ENCODE results near the gene DUSP15.

The DUSP15 gene

GRCh38 chr20:31818376-31818908 lies 51.9 kb downstream of the DUSP15 start:
- Histone ChIP-seq H4K8ac (ENCODE audit: low read length) (no peak overlapping the region), H4K91ac (ENCODE audit: low read length) (no peak overlapping the region), H3K4ac (ENCODE audit: low read depth in 1 of 2, low read length in 2 of 2) (no peak overlapping the region), H2BK15ac (ENCODE audit: low read depth, poor library complexity, severe bottlenecking) (no peak overlapping the region), H3K23ac (ENCODE audit: low read length in 2 of 2) (no peak overlapping the region), H3K14ac (ENCODE audit: low read length in 2 of 2) (no peak overlapping the region), H2BK12ac (ENCODE audit: low read length in 2 of 2) (no peak overlapping the region), H3K18ac (ENCODE audit: low read depth in 1 of 2, low read length in 2 of 2) (no peak overlapping the region), H3K27me3 (ENCODE audit: control insufficient read depth in 1 of 2, insufficient read depth in 1 of 2, low read length in 2 of 2) (peaks cover 0 to 34% of the 10 kb centered on the region in 2 experiments), H3K4me1 (ENCODE audit: control insufficient read depth, insufficient read depth, low read depth, low read length) (peaks cover 23% of the 10 kb centered on the region), H3K36me3 (ENCODE audit: control insufficient read depth in 1 of 2, insufficient read depth in 2 of 2, low read depth in 1 of 2, low read length in 2 of 2) (no peaks in the 10 kb centered on the region), H3K9ac (ENCODE audit: low read length) (no peak overlapping the region), H2AFZ (ENCODE audit: low read depth, low read length) (no peak overlapping the region), H2AK5ac (ENCODE audit: low read length, severe bottlenecking) (no peak overlapping the region), H2BK120ac (ENCODE audit: low read depth, low read length) (no peak overlapping the region), H2BK5ac (ENCODE audit: low read depth, low read length, poor library complexity, severe bottlenecking) (no peak overlapping the region), H3K79me1 (replicated peaks; ENCODE audit: low read length, poor library complexity, severe bottlenecking) (no peaks in the 10 kb centered on the region), H3K27ac (ENCODE audit: low read length, poor library complexity, severe bottlenecking) (no peak overlapping the region), H3K4me2 (ENCODE audit: low read length, poor library complexity, severe bottlenecking) (no peak overlapping the region), H3K9me3 (ENCODE audit: control insufficient read depth, low read length) (no peaks in the 10 kb centered on the region), H3K4me3 (ENCODE audit: insufficient read depth in 1 of 2, low read depth in 1 of 2, low read length in 2 of 2) (no peak overlapping the region)
- no peak for DNase-seq
- 91% methylated on average over 8 of the region's 8 CpGs for WGBS

GRCh38 chr20:31817461-31817860 lies 52.9 kb downstream of the DUSP15 start:
- no peak for DNase-seq
- no peak overlapping the region for H2BK12ac ChIP-seq (ENCODE audit: low read length in 2 of 2)
- H3K4ac ChIP-seq (ENCODE audit: low read depth in 1 of 2, low read length in 2 of 2): no peak overlapping the region
- H2BK15ac ChIP-seq (ENCODE audit: low read depth, poor library complexity, severe bottlenecking): no peak overlapping the region
- H3K14ac ChIP-seq (ENCODE audit: low read length in 2 of 2): no peak overlapping the region
- no peak overlapping the region for H2AFZ ChIP-seq (ENCODE audit: low read depth, low read length)
- H2AK5ac ChIP-seq (ENCODE audit: low read length, severe bottlenecking): no peak overlapping the region
- no peak overlapping the region for H3K4me3 ChIP-seq (ENCODE audit: insufficient read depth in 1 of 2, low read depth in 1 of 2, low read length in 2 of 2)
- H2BK120ac ChIP-seq (ENCODE audit: low read depth, low read length): no peak overlapping the region
- H3K23ac ChIP-seq (ENCODE audit: low read length in 2 of 2): no peak overlapping the region
- no peaks in the 10 kb centered on the region for H3K79me1 ChIP-seq (replicated peaks; ENCODE audit: low read length, poor library complexity, severe bottlenecking)
- H3K9ac ChIP-seq (ENCODE audit: low read length): no peak overlapping the region
- H3K36me3 ChIP-seq (ENCODE audit: control insufficient read depth in 1 of 2, insufficient read depth in 2 of 2, low read depth in 1 of 2, low read length in 2 of 2): no peaks in the 10 kb centered on the region
- peaks cover 0 to 28% of the 10 kb centered on the region in 2 experiments for H3K27me3 ChIP-seq (ENCODE audit: control insufficient read depth in 1 of 2, insufficient read depth in 1 of 2, low read length in 2 of 2)
- H4K8ac ChIP-seq (ENCODE audit: low read length): no peak overlapping the region
- no peak overlapping the region for H3K18ac ChIP-seq (ENCODE audit: low read depth in 1 of 2, low read length in 2 of 2)
- H3K4me2 ChIP-seq (ENCODE audit: low read length, poor library complexity, severe bottlenecking): no peak overlapping the region
- no peak overlapping the region for H2BK5ac ChIP-seq (ENCODE audit: low read depth, low read length, poor library complexity, severe bottlenecking)
- 89% methylated on average over 4 of the region's 5 CpGs for WGBS
- H3K27ac ChIP-seq (ENCODE audit: low read length, poor library complexity, severe bottlenecking): no peak overlapping the region
- no peaks in the 10 kb centered on the region for H3K9me3 ChIP-seq (ENCODE audit: control insufficient read depth, low read length)
- H3K4me1 ChIP-seq (ENCODE audit: control insufficient read depth, insufficient read depth, low read depth, low read length): peaks cover 16% of the 10 kb centered on the region
- no peak overlapping the region for H4K91ac ChIP-seq (ENCODE audit: low read length)

- H3K4ac ChIP-seq (ENCODE audit: low read depth in 1 of 2, low read length in 2 of 2): no peak overlapping the region
- no peak overlapping the region for H3K4me3 ChIP-seq (ENCODE audit: insufficient read depth in 1 of 2, low read depth in 1 of 2, low read length in 2 of 2)
- no peak overlapping the region for H3K9ac ChIP-seq (ENCODE audit: low read length)
- H3K27ac ChIP-seq (ENCODE audit: low read length, poor library complexity, severe bottlenecking): no peak overlapping the region
- no peak overlapping the region for H2BK120ac ChIP-seq (ENCODE audit: low read depth, low read length)
- H4K8ac ChIP-seq (ENCODE audit: low read length): no peak overlapping the region
- no peaks in the 10 kb centered on the region for H3K79me1 ChIP-seq (replicated peaks; ENCODE audit: low read length, poor library complexity, severe bottlenecking)
- H2BK12ac ChIP-seq (ENCODE audit: low read length in 2 of 2): no peak overlapping the region
- H4K91ac ChIP-seq (ENCODE audit: low read length): no peak overlapping the region
- peaks cover 0 to 28% of the 10 kb centered on the region in 2 experiments for H3K27me3 ChIP-seq (ENCODE audit: control insufficient read depth in 1 of 2, insufficient read depth in 1 of 2, low read length in 2 of 2)
- H3K36me3 ChIP-seq (ENCODE audit: control insufficient read depth in 1 of 2, insufficient read depth in 2 of 2, low read depth in 1 of 2, low read length in 2 of 2): no peaks in the 10 kb centered on the region
- no peak overlapping the region for H3K4me2 ChIP-seq (ENCODE audit: low read length, poor library complexity, severe bottlenecking)
- no peak overlapping the region for H2BK5ac ChIP-seq (ENCODE audit: low read depth, low read length, poor library complexity, severe bottlenecking)
- H2BK15ac ChIP-seq (ENCODE audit: low read depth, poor library complexity, severe bottlenecking): no peak overlapping the region
- WGBS: over 99% methylated on average over 4 of the region's 5 CpGs
- H3K23ac ChIP-seq (ENCODE audit: low read length in 2 of 2): no peak overlapping the region
- no peak overlapping the region for H2AK5ac ChIP-seq (ENCODE audit: low read length, severe bottlenecking)
- H3K14ac ChIP-seq (ENCODE audit: low read length in 2 of 2): no peak overlapping the region
- DNase-seq: no peak
- no peak overlapping the region for H2AFZ ChIP-seq (ENCODE audit: low read depth, low read length)
- H3K4me1 ChIP-seq (ENCODE audit: control insufficient read depth, insufficient read depth, low read depth, low read length): peaks cover 24% of the 10 kb centered on the region
- no peaks in the 10 kb centered on the region for H3K9me3 ChIP-seq (ENCODE audit: control insufficient read depth, low read length)
- no peak overlapping the region for H3K18ac ChIP-seq (ENCODE audit: low read depth in 1 of 2, low read length in 2 of 2)
Observed at GRCh38 chr20:31816221-31816620, 54.1 kb downstream of the DUSP15 start.

- no peaks in the 10 kb centered on the region for H3K36me3 ChIP-seq (ENCODE audit: control insufficient read depth in 1 of 2, insufficient read depth in 2 of 2, low read depth in 1 of 2, low read length in 2 of 2)
- no peak overlapping the region for H2AFZ ChIP-seq (ENCODE audit: low read depth, low read length)
- DNase-seq: peak; percentile 35
- H3K14ac ChIP-seq (ENCODE audit: low read length in 2 of 2): no peak overlapping the region
- no peak overlapping the region for H3K4me3 ChIP-seq (ENCODE audit: insufficient read depth in 1 of 2, low read depth in 1 of 2, low read length in 2 of 2)
- H3K9me3 ChIP-seq (ENCODE audit: control insufficient read depth, low read length): no peaks in the 10 kb centered on the region
- H2BK12ac ChIP-seq (ENCODE audit: low read length in 2 of 2): no peak overlapping the region
- H3K27ac ChIP-seq (ENCODE audit: low read length, poor library complexity, severe bottlenecking): no peak overlapping the region
- peaks cover 0 to 27% of the 10 kb centered on the region in 2 experiments for H3K27me3 ChIP-seq (ENCODE audit: control insufficient read depth in 1 of 2, insufficient read depth in 1 of 2, low read length in 2 of 2)
- H4K8ac ChIP-seq (ENCODE audit: low read length): no peak overlapping the region
- H3K9ac ChIP-seq (ENCODE audit: low read length): no peak overlapping the region
- peak overlapping the region; percentile 44 for H2AK5ac ChIP-seq (ENCODE audit: low read length, severe bottlenecking)
- peak overlapping the region; percentile 68 for H2BK15ac ChIP-seq (ENCODE audit: low read depth, poor library complexity, severe bottlenecking)
- no peak overlapping the region for H2BK5ac ChIP-seq (ENCODE audit: low read depth, low read length, poor library complexity, severe bottlenecking)
- WGBS: 59% methylated on average over 9 of the region's 9 CpGs
- H3K79me1 ChIP-seq (replicated peaks; ENCODE audit: low read length, poor library complexity, severe bottlenecking): no peaks in the 10 kb centered on the region
- peak overlapping the region in 1 of 2 experiments; percentile 10 for H3K4ac ChIP-seq (ENCODE audit: low read depth in 1 of 2, low read length in 2 of 2)
- H4K91ac ChIP-seq (ENCODE audit: low read length): peak overlapping the region; percentile 0
- no peak overlapping the region for H3K23ac ChIP-seq (ENCODE audit: low read length in 2 of 2)
- H3K4me1 ChIP-seq (ENCODE audit: control insufficient read depth, insufficient read depth, low read depth, low read length): peaks cover 29% of the 10 kb centered on the region
- H3K4me2 ChIP-seq (ENCODE audit: low read length, poor library complexity, severe bottlenecking): no peak overlapping the region
- no peak overlapping the region for H3K18ac ChIP-seq (ENCODE audit: low read depth in 1 of 2, low read length in 2 of 2)
- H2BK120ac ChIP-seq (ENCODE audit: low read depth, low read length): no peak overlapping the region
Observed at GRCh38 chr20:31815408-31816188, 54.7 kb downstream of the DUSP15 start.

Measured in mesenchymal stem cell (in vitro differentiated cells and primary cell).